HCT116 (cell line): Measurements from ENCODE around the gene ERC1. TPM values are rescaled to one million over a fixed set of nuclear protein-coding genes. Genes with fewer than 3 reads are reported as not detected.

Source experiments
- ATAC-seq: fragments of 200-7000 bp; cut with Tn5 transposase; 2 replicates; pipeline ENCODE4 v1.9.1; 2020; ENCODE audit warnings: mild to moderate bottlenecking, moderate library complexity
- BruUV-seq: library from RNA; stranded (reverse); fragments of 400-500 nt; replicated peaks from 2 replicates; lab custom pipeline; 2021; lab: Mats Ljungman, UMichigan
- CTCF ChIA-PET: fragments of 300-600 bp; sonication (Branson Sonifier 250); formaldehyde crosslinking; loops from one replicate; lab custom pipeline; 2021; ENCODE audit warnings: antibody characterized with exemption; lab: Charles Lee
- POLR2A ChIA-PET: fragments of 300-600, 350-600 bp; sonication (Branson Sonifier 250); formaldehyde crosslinking; loops from one replicate; lab custom pipeline; 2021; ENCODE audit warnings: antibody characterized with exemption; lab: Charles Lee
- RAD21 ChIA-PET, 2 experiments: fragments of 300-600 bp; sonication (Branson Sonifier 250); formaldehyde crosslinking; loops; one replicate each; lab custom pipeline; 2023; ENCODE audit warnings: low total read pairs in 2 of 2; ENCODE audit not compliant: uncharacterized antibody in 2 of 2, unreplicated experiment in 2 of 2, low non-redundant PET in 1 of 2; lab: Charles Lee
- DNase-seq: peaks from one replicate; pipeline ENCODE4 v3.0.0-alpha.2; 2010; ENCODE audit warnings: low read depth, low spot score
- H2AFZ ChIP-seq: fragments of 200-600 bp; shearing (Covaris generic), sonication (generic); 2 replicates; pipeline ENCODE4 v1.6.1; 2017; ENCODE audit warnings: low read depth, mixed run types, mixed read lengths, antibody characterized with exemption, low read length; ENCODE audit not compliant: poor library complexity, severe bottlenecking
- H3K27ac ChIP-seq: 2 replicates; pipeline ENCODE4 v1.5.1; 2012; ENCODE audit warnings: low read depth, low read length
- H3K27me3 ChIP-seq: fragments of 200-600 bp; sonication (generic); 2 replicates; pipeline ENCODE4 v1.6.1; 2016; ENCODE audit warnings: mixed run types, low read length, mixed read lengths; ENCODE audit not compliant: insufficient read depth
- H3K36me3 ChIP-seq, 2 experiments: fragments of 200-500 bp in 1 of 2; fragments of 200-600 bp in 1 of 2; sonication (Bioruptor generic) in 1 of 2; sonication (generic) in 1 of 2; 2 replicates each; pipeline versions ENCODE4 v1.5.1 to v1.6.1; 2014 to 2016; ENCODE audit warnings: low read length in 2 of 2, inconsistent platforms in 1 of 2, mixed read lengths in 1 of 2, mixed run types in 1 of 2; ENCODE audit not compliant: insufficient read depth in 2 of 2, control insufficient read depth in 1 of 2
- H3K4me1 ChIP-seq, 2 experiments: fragments of 200-600 bp in 1 of 2; sonication (generic) in 1 of 2; 2 replicates each; pipeline versions ENCODE4 v1.5.1 to v1.6.1; 2012 to 2017; ENCODE audit warnings: low read length in 2 of 2, inconsistent platforms in 1 of 2, mild to moderate bottlenecking in 1 of 2, mixed read lengths in 1 of 2, mixed run types in 1 of 2, moderate library complexity in 1 of 2; ENCODE audit not compliant: insufficient read depth in 2 of 2, control insufficient read depth in 1 of 2
- H3K4me2 ChIP-seq: fragments of 200-600 bp; sonication (generic); 2 replicates; pipeline ENCODE4 v1.6.1; 2017; ENCODE audit warnings: mixed run types, low read length, mixed read lengths
- H3K4me3 ChIP-seq, 2 experiments: fragments of 200-600 bp in 1 of 2; sonication (generic) in 1 of 2; replicated peaks in 1 of 2; 2 replicates each; pipeline ENCODE4 v1.5.1; 2011 to 2016; ENCODE audit warnings: low read length in 2 of 2, control low read depth in 1 of 2, low read depth in 1 of 2, mild to moderate bottlenecking in 1 of 2, mixed read lengths in 1 of 2, mixed run types in 1 of 2
- H3K79me2 ChIP-seq: fragments of 200-600 bp; sonication (generic); 2 replicates; pipeline ENCODE4 v1.6.1; 2017; ENCODE audit warnings: mild to moderate bottlenecking, mixed run types, low read length, moderate library complexity, mixed read lengths; ENCODE audit not compliant: insufficient read depth
- H3K9ac ChIP-seq: fragments of 200-600 bp; sonication (generic); 2 replicates; pipeline ENCODE4 v1.6.1; 2016; ENCODE audit warnings: low read length, mixed read lengths
- H3K9me2 ChIP-seq: fragments of 200-600 bp; sonication (generic), shearing (Covaris generic); 2 replicates; pipeline ENCODE4 v1.6.1; 2017; ENCODE audit warnings: mixed run types, mild to moderate bottlenecking, moderate library complexity; ENCODE audit not compliant: insufficient read depth
- H3K9me3 ChIP-seq, 2 experiments: fragments of 200-500 bp in 1 of 2; fragments of 200-600 bp in 1 of 2; sonication (Bioruptor generic) in 1 of 2; sonication (generic) in 1 of 2; 2 replicates each; pipeline ENCODE4 v1.6.1; 2014 to 2017; ENCODE audit warnings: low read length in 2 of 2, mixed read lengths in 2 of 2, inconsistent platforms in 1 of 2, low read depth in 1 of 2, mild to moderate bottlenecking in 1 of 2, mixed run types in 1 of 2, moderate library complexity in 1 of 2; ENCODE audit not compliant: control insufficient read depth in 1 of 2, insufficient read depth in 1 of 2
- H4K20me1 ChIP-seq: fragments of 200-600 bp; sonication (generic), shearing (Covaris generic); 2 replicates; pipeline ENCODE4 v1.6.1; 2017; ENCODE audit warnings: mixed run types, mild to moderate bottlenecking, moderate library complexity; ENCODE audit not compliant: insufficient read depth
- ATF3 ChIP-seq: IDR thresholded peaks from 2 replicates; pipeline ENCODE4 v1.6.1; 2012
- CBX3 ChIP-seq: IDR thresholded peaks from 2 replicates; pipeline ENCODE4 v1.6.1; 2012; ENCODE audit warnings: low read depth
- CEBPB ChIP-seq: IDR thresholded peaks from 2 replicates; pipeline ENCODE4 v1.6.1; 2012; ENCODE audit warnings: low read depth
- CTCF ChIP-seq, 3 experiments: fragments of 200-600 bp in 1 of 3; sonication (generic) in 1 of 3; IDR thresholded peaks in 2 of 3; conservative IDR thresholded peaks in 1 of 3; 2 replicates each; pipeline ENCODE4 v1.5.1; 2012 to 2017; ENCODE audit warnings: low read depth in 2 of 3, low read length in 2 of 3, antibody characterized with exemption in 1 of 3, borderline replicate concordance in 1 of 3, control low read depth in 1 of 3, mild to moderate bottlenecking in 1 of 3, mixed read lengths in 1 of 3, mixed run types in 1 of 3, moderate library complexity in 1 of 3; ENCODE audit not compliant: insufficient read depth in 1 of 3
- EGR1 ChIP-seq: IDR thresholded peaks from 2 replicates; pipeline ENCODE4 v1.6.1; 2012; ENCODE audit warnings: low read depth
- ELF1 ChIP-seq: IDR thresholded peaks from 2 replicates; pipeline ENCODE4 v1.6.1; 2012; ENCODE audit warnings: low read depth, borderline replicate concordance
- EZH2phosphoT487 ChIP-seq: fragments of 200-600 bp; IDR thresholded peaks from 2 replicates; pipeline ENCODE4 v1.6.1; 2018; ENCODE audit warnings: antibody characterized with exemption, borderline replicate concordance
- FOSL1 ChIP-seq: IDR thresholded peaks from 2 replicates; pipeline ENCODE4 v1.6.1; 2012; ENCODE audit warnings: low read depth
- MAX ChIP-seq: IDR thresholded peaks from 2 replicates; pipeline ENCODE4 v1.6.1; 2012
- POLR2A ChIP-seq: IDR thresholded peaks from 2 replicates; pipeline ENCODE4 v1.7.0; 2011; ENCODE audit warnings: borderline replicate concordance; ENCODE audit not compliant: insufficient read depth, insufficient read length; ENCODE audit errors: extremely low read depth
- POLR2AphosphoS5 ChIP-seq: IDR thresholded peaks from 2 replicates; pipeline ENCODE4 v1.6.1; 2011; ENCODE audit warnings: mild to moderate bottlenecking, low read depth, low read length, moderate library complexity
- RAD21 ChIP-seq: IDR thresholded peaks from 2 replicates; pipeline ENCODE4 v1.6.1; 2012; ENCODE audit warnings: low read depth, mild to moderate bottlenecking
- REST ChIP-seq: IDR thresholded peaks from 2 replicates; pipeline ENCODE4 v1.6.1; 2012; ENCODE audit warnings: low read depth
- SRF ChIP-seq: IDR thresholded peaks from 2 replicates; pipeline ENCODE4 v1.6.1; 2012; ENCODE audit warnings: low read depth
- TCF7L2 ChIP-seq: IDR thresholded peaks from 2 replicates; pipeline ENCODE4 v1.7.0; 2011; ENCODE audit warnings: borderline replicate concordance, inconsistent platforms; ENCODE audit not compliant: insufficient read depth, insufficient read length; ENCODE audit errors: extremely low read depth
- YY1 ChIP-seq: IDR thresholded peaks from 2 replicates; pipeline ENCODE4 v1.6.1; 2011; ENCODE audit warnings: low read length, low read depth, moderate library complexity, mild to moderate bottlenecking; ENCODE audit not compliant: insufficient replicate concordance; ENCODE audit errors: extremely low read depth
- ZFX ChIP-seq: fragments of 450-650 bp; IDR thresholded peaks from 2 replicates; pipeline ENCODE4 v1.6.1; 2017
- ZNF274 ChIP-seq: fragments of 200-500 bp; sonication (Bioruptor generic); IDR thresholded peaks from 2 replicates; pipeline ENCODE4 v1.6.1; 2014; ENCODE audit warnings: mild to moderate bottlenecking, low read depth, low read length, inconsistent platforms
- intact Hi-C: fragments of 100-400 bp; cut with micrococcal nuclease; formaldehyde crosslinking; loops from 2 replicates; pipeline ENCODE4 v1.10.0; 2022
- total RNA-seq: library from RNA; stranded (reverse); gene quantifications from one replicate; pipeline ENCODE4 v1.2.1, GENCODE V29; 2021; ENCODE audit not compliant: unreplicated experiment

The ERC1 gene
- total RNA-seq, 1 experiment from 2014 or later, result 41.9 TPM

- H3K4me1 ChIP-seq, result peaks cover 6 to 12% of the 10 kb centered on the region in 2 experiments; a peak in 3 of 4 replicates
- ATAC-seq, result no peak
- peaks cover 29% of the 10 kb centered on the region for H3K79me2 ChIP-seq
- TF ChIP-seq CTCF (IDR thresholded peaks at IDR 0.05 in 2 of 3, conservative IDR thresholded peaks at IDR 0.05 in 1 of 3; ENCODE audit: borderline replicate concordance in 1 of 3, insufficient read depth in 1 of 3, low read depth in 2 of 3, low read length in 2 of 3) (no peak), ELF1 (no peak), MAX (no peak), YY1 (no peak), ZNF274 (no peak), RAD21 (no peak), CEBPB (no peak), TCF7L2 (no peak), CBX3 (no peak), EGR1 (no peak), POLR2A (no peak), EZH2phosphoT487 (no peak), FOSL1 (no peak), POLR2AphosphoS5 (no peak), ZFX (no peak), REST (no peak), SRF (no peak), ATF3 (no peak)
- H3K4me3 ChIP-seq, result no peak overlapping the region
- DNase-seq, result no peak
- H3K27me3 ChIP-seq, result no peaks in the 10 kb centered on the region
- BruUV-seq, result no TSS peak
- CTCF ChIA-PET, result interaction anchor here (3.6 kb wide), 1 partner anchor 9 kb away, joined by 15 read pairs; no protein-coding TSS in a partner anchor
- H4K20me1 ChIP-seq, result no peaks in the 10 kb centered on the region
- H3K9me2 ChIP-seq, result no peaks in the 10 kb centered on the region
- no peak overlapping the region for H3K9ac ChIP-seq
- POLR2A ChIA-PET, result no interaction called here
- no peaks in the 10 kb centered on the region for H3K36me3 ChIP-seq
- RAD21 ChIA-PET, result interaction anchor here in 1 of 2 experiments (0.9 kb wide), 1 partner anchor 503 kb away, joined by 5 read pairs; no protein-coding TSS in a partner anchor
- intact Hi-C loops, result no loop called here
- H2AFZ ChIP-seq, result no peak overlapping the region
- no peak overlapping the region for H3K27ac ChIP-seq
- no peak overlapping the region for H3K4me2 ChIP-seq
- no peaks in the 10 kb centered on the region for H3K9me3 ChIP-seq
Observed at GRCh38 chr12:1102115-1102514, 111.1 kb downstream of the ERC1 start.
